Neural progenitor cell (in vitro differentiated cells): ENCODE data around the gene EYS.

Experiments
- EZH2 ChIP-seq: fragments of 200-600 bp; sonication (generic); IDR thresholded peaks from 2 replicates; pipeline ENCODE4 v1.6.1; 2017; ENCODE audit warnings: antibody characterized with exemption, mild to moderate bottlenecking, moderate library complexity
- EZH2phosphoT487 ChIP-seq: fragments of 200-600 bp; sonication (generic); IDR thresholded peaks from 2 replicates; pipeline ENCODE4 v1.6.1; 2017; ENCODE audit warnings: antibody characterized with exemption
- TF ChIP-seq, protein P1 (sequence below): fragments of 200-600 bp; sonication (generic); IDR thresholded peaks from 2 replicates; pipeline ENCODE4 v1.5.1; 2017; ENCODE audit warnings: antibody characterized with exemption, mild to moderate bottlenecking

- TF ChIP-seq, protein P1, sequence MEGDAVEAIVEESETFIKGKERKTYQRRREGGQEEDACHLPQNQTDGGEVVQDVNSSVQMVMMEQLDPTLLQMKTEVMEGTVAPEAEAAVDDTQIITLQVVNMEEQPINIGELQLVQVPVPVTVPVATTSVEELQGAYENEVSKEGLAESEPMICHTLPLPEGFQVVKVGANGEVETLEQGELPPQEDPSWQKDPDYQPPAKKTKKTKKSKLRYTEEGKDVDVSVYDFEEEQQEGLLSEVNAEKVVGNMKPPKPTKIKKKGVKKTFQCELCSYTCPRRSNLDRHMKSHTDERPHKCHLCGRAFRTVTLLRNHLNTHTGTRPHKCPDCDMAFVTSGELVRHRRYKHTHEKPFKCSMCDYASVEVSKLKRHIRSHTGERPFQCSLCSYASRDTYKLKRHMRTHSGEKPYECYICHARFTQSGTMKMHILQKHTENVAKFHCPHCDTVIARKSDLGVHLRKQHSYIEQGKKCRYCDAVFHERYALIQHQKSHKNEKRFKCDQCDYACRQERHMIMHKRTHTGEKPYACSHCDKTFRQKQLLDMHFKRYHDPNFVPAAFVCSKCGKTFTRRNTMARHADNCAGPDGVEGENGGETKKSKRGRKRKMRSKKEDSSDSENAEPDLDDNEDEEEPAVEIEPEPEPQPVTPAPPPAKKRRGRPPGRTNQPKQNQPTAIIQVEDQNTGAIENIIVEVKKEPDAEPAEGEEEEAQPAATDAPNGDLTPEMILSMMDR: no peak
- TF ChIP-seq EZH2: no peak
- no peak for TF ChIP-seq EZH2phosphoT487
These were observed 1707.4 kb downstream of the EYS start for GRCh38 chr6:63999613-64000012.
